Activated gamma-delta T cell treated with anti-CD3 and anti-CD28 coated beads, Interleukin-2, amount 50 U/mL, for 16 hours (primary cell): ENCODE results near the gene NDUFAF8.

Source experiments
- DNase-seq: peaks from one replicate; pipeline ENCODE4 v3.0.0-alpha.2; 2020; ENCODE audit warnings: low read depth

Gene NDUFAF8

GRCh38 chr17:81200695-81201580 lies 38.2 kb upstream of the NDUFAF8 start:
- DNase-seq = no peak

- no peak for DNase-seq
Measured at GRCh38 chr17:81202318-81202717, 36.8 kb upstream of the NDUFAF8 start.

- DNase-seq = no peak
Measured at GRCh38 chr17:81203136-81203535, 36.0 kb upstream of the NDUFAF8 start.

- no peak for DNase-seq
Measured at GRCh38 chr17:81204578-81204977, 34.5 kb upstream of the NDUFAF8 start.

- DNase-seq = no peak
Measured at GRCh38 chr17:81206166-81206565, 33.0 kb upstream of the NDUFAF8 start.

GRCh38 chr17:81206657-81207056 lies 32.5 kb upstream of the NDUFAF8 start:
- DNase-seq = no peak

- DNase-seq = no peak
Measured at GRCh38 chr17:81207610-81208581, 31.2 kb upstream of the NDUFAF8 start.

- no peak for DNase-seq
Measured at GRCh38 chr17:81208651-81209050, 30.5 kb upstream of the NDUFAF8 start.

- DNase-seq = no peak
Measured at GRCh38 chr17:81209141-81209540, 30.0 kb upstream of the NDUFAF8 start.

- no peak for DNase-seq
Measured at GRCh38 chr17:81210466-81210865, 28.7 kb upstream of the NDUFAF8 start.

- no peak for DNase-seq
Measured at GRCh38 chr17:81210868-81211267, 28.2 kb upstream of the NDUFAF8 start.

- no peak for DNase-seq
Measured at GRCh38 chr17:81212365-81212764, 26.8 kb upstream of the NDUFAF8 start.

- no peak for DNase-seq
Measured at GRCh38 chr17:81213978-81214377, 25.1 kb upstream of the NDUFAF8 start.

- DNase-seq = no peak
Measured at GRCh38 chr17:81217491-81217890, 21.6 kb upstream of the NDUFAF8 start.

GRCh38 chr17:81218459-81218858 lies 20.7 kb upstream of the NDUFAF8 start:
- DNase-seq = no peak

- no peak for DNase-seq
Measured at GRCh38 chr17:81218991-81219390, 20.1 kb upstream of the NDUFAF8 start.

- DNase-seq = no peak
Measured at GRCh38 chr17:81219476-81220180, 19.5 kb upstream of the NDUFAF8 start.

- no peak for DNase-seq
Measured at GRCh38 chr17:81221371-81221841, 17.7 kb upstream of the NDUFAF8 start.

- DNase-seq = no peak
Measured at GRCh38 chr17:81221842-81222619, 17.1 kb upstream of the NDUFAF8 start.

- DNase-seq = no peak
Measured at GRCh38 chr17:81222620-81222905, 16.6 kb upstream of the NDUFAF8 start.
